IMR-90 (cell line): ENCODE results near the gene PHEX.

Experiments used
- CEBPB ChIP-seq: IDR thresholded peaks from 2 replicates; pipeline ENCODE4 v1.6.1; 2012; ENCODE audit warnings: low read depth, low read length, improper control_type of control experiment
- CHD1 ChIP-seq: IDR thresholded peaks from 2 replicates; pipeline ENCODE4 v1.6.1; 2012; ENCODE audit warnings: low read depth, low read length, improper control_type of control experiment
- CTCF ChIP-seq: conservative IDR thresholded peaks from 2 replicates; pipeline ENCODE4 v1.5.1; 2012; ENCODE audit warnings: mild to moderate bottlenecking, low read depth, low read length, improper control_type of control experiment
- FOS ChIP-seq: fragments of 150-350 bp; IDR thresholded peaks from 2 replicates; pipeline ENCODE4 v1.6.1; 2016; ENCODE audit warnings: low read depth, low read length
- MAZ ChIP-seq: IDR thresholded peaks from 2 replicates; pipeline ENCODE4 v1.6.1; 2012; ENCODE audit warnings: low read depth, mild to moderate bottlenecking, low read length, improper control_type of control experiment, moderate library complexity, borderline replicate concordance
- MXI1 ChIP-seq: IDR thresholded peaks from 2 replicates; pipeline ENCODE4 v1.6.1; 2012; ENCODE audit warnings: low read depth, mild to moderate bottlenecking, low read length, moderate library complexity, borderline replicate concordance
- POLR2A ChIP-seq: IDR thresholded peaks from 2 replicates; pipeline ENCODE4 v1.6.1; 2012; ENCODE audit warnings: mild to moderate bottlenecking, low read depth, low read length
- RAD21 ChIP-seq: IDR thresholded peaks from 2 replicates; pipeline ENCODE4 v1.6.1; 2012; ENCODE audit warnings: low read length, improper control_type of control experiment
- RCOR1 ChIP-seq: IDR thresholded peaks from 2 replicates; pipeline ENCODE4 v1.6.1; 2012; ENCODE audit warnings: mild to moderate bottlenecking, low read length, improper control_type of control experiment; ENCODE audit not compliant: insufficient replicate concordance
- RFX5 ChIP-seq: IDR thresholded peaks from 2 replicates; pipeline ENCODE4 v1.8.0; 2012; ENCODE audit warnings: low read depth, mild to moderate bottlenecking, low read length, moderate library complexity
- SMC3 ChIP-seq: fragments of 150-350 bp; IDR thresholded peaks from 2 replicates; pipeline ENCODE4 v1.6.1; 2016; ENCODE audit warnings: low read depth, mild to moderate bottlenecking, antibody characterized with exemption, low read length, moderate library complexity

GRCh38 chrX:22056235-22056634 is 24.1 kb downstream of the PHEX start:
- no peak for TF ChIP-seq POLR2A
- TF ChIP-seq CEBPB: no peak
- TF ChIP-seq CTCF: no peak
- no peak for TF ChIP-seq RAD21
- no peak for TF ChIP-seq RCOR1
- TF ChIP-seq FOS: no peak
- TF ChIP-seq MXI1: no peak
- no peak for TF ChIP-seq RFX5
- TF ChIP-seq CHD1: no peak
- no peak for TF ChIP-seq SMC3
- TF ChIP-seq MAZ: no peak
